Tibial artery (tissue), 4 donors: ENCODE results near the gene CYLD.

Source experiments
- DNase-seq, 2 donors: peaks; one replicate each; pipeline ENCODE4 v3.0.0-alpha.2; 2019
- H3K27ac ChIP-seq, 2 donors: fragments of 200-600 bp; sonication (generic) in 1 of 2; 1 replicate in 1 of 2; 2 replicates in 1 of 2; pipeline ENCODE4 v1.5.1; 2018 to 2019; ENCODE audit warnings: mild to moderate bottlenecking in 1 of 2
- H3K27me3 ChIP-seq, 2 donors: fragments of 200-600 bp; sonication (generic) in 1 of 2; one replicate each; pipeline versions ENCODE4 v1.5.1 to v1.6.0; 2016 to 2019
- H3K36me3 ChIP-seq, 3 donors: fragments of 200-600 bp; sonication (generic) in 2 of 3; one replicate each; pipeline ENCODE4 v1.5.1; 2016 to 2019; ENCODE audit warnings: mild to moderate bottlenecking in 2 of 3
- H3K4me1 ChIP-seq, 4 donors: fragments of 200-600 bp; sonication (generic) in 2 of 4; 1 replicate in 3 of 4; 2 replicates in 1 of 4; pipeline ENCODE4 v1.5.1; 2016 to 2019
- H3K4me3 ChIP-seq, 2 donors: fragments of 200-600 bp; sonication (generic) in 1 of 2; 1 replicate in 1 of 2; 2 replicates in 1 of 2; pipeline ENCODE4 v1.5.1; 2018 to 2019; ENCODE audit warnings: mild to moderate bottlenecking in 2 of 2
- H3K9me3 ChIP-seq, 3 donors: fragments of 200-600 bp; sonication (generic) in 1 of 3; one replicate each; pipeline ENCODE4 v1.5.1; 2016 to 2019
- CTCF ChIP-seq, 2 experiments: fragments of 200-600 bp in 1 of 2; fragments of 450-650 bp in 1 of 2; IDR thresholded peaks; one replicate each; pipeline ENCODE4 v1.5.1; 2017 to 2019; ENCODE audit warnings: antibody characterized with exemption in 2 of 2, mild to moderate bottlenecking in 1 of 2, moderate library complexity in 1 of 2
- intact Hi-C: fragments of 100-400 bp; cut with DNase I; formaldehyde crosslinking; loops from one replicate; pipeline ENCODE4 v1.15.0; 2023; ENCODE audit warnings: low total_unique reads

Gene CYLD

GRCh38 chr16:50741225-50741780 is 583 bp upstream of the CYLD start:
- no peaks in the 10 kb centered on the region for H3K36me3 ChIP-seq
- intact Hi-C loops = loop anchor here (5.0 to 10.0 kb wide), 5 partner anchors 47 to 887 kb away; partner anchors contain the start of genes BRD7, NKD1, NOD2 and ZNF423
- H3K4me1 ChIP-seq = peaks cover 0 to 42% (median 27%) of the 10 kb centered on the region in 4 donors
- no peaks in the 10 kb centered on the region for H3K27me3 ChIP-seq
- TF ChIP-seq CTCF (IDR thresholded peaks at IDR 0.05) = no peak
- peak overlapping the region; percentile 82 to 90 for H3K4me3 ChIP-seq
- H3K9me3 ChIP-seq = no peaks in the 10 kb centered on the region
- peak overlapping the region; percentile 65 to 71 for H3K27ac ChIP-seq
- peak; percentile 30 to 70 for DNase-seq

- Histone ChIP-seq H3K9me3 (no peaks in the 10 kb centered on the region), H3K36me3 (no peaks in the 10 kb centered on the region), H3K27me3 (no peaks in the 10 kb centered on the region), H3K27ac (peak overlapping the region; percentile 89), H3K4me3 (peak overlapping the region; percentile 82 to 90), H3K4me1 (peaks cover 0 to 54% (median 30%) of the 10 kb centered on the region in 4 donors)
- peak; percentile 31 to 68 for DNase-seq
- intact Hi-C loops = loop anchor here (5.0 to 10.0 kb wide), 5 partner anchors 48 to 888 kb away; partner anchors contain the start of genes BRD7, NKD1, NOD2 and ZNF423
- no peak for TF ChIP-seq CTCF (IDR thresholded peaks at IDR 0.05)
Measured at GRCh38 chr16:50742576-50743200, 802 bp downstream of the CYLD start.

GRCh38 chr16:50743581-50744225 is 1.8 kb downstream of the CYLD start:
- Histone ChIP-seq H3K4me1 (peaks cover 0 to 58% (median 31%) of the 10 kb centered on the region in 4 donors), H3K4me3 (no peak overlapping the region), H3K27ac (peak overlapping the region in 1 of 2 donors; percentile 89)

GRCh38 chr16:50744881-50745280 is 3.0 kb downstream of the CYLD start:
- peaks cover 0 to 4% (median 3%) of the 10 kb centered on the region in 3 donors for H3K36me3 ChIP-seq
- no peak overlapping the region for H3K4me3 ChIP-seq
- H3K4me1 ChIP-seq = peaks cover 0 to 66% (median 33%) of the 10 kb centered on the region in 4 donors
- TF ChIP-seq CTCF (IDR thresholded peaks at IDR 0.05) = no peak
- DNase-seq = no peak
- no peaks in the 10 kb centered on the region for H3K9me3 ChIP-seq
- H3K27ac ChIP-seq = no peak overlapping the region
- no peaks in the 10 kb centered on the region for H3K27me3 ChIP-seq
- intact Hi-C loops = loop anchor here (5.0 to 10.0 kb wide), 5 partner anchors 50 to 890 kb away; partner anchors contain the start of genes BRD7, NKD1, NOD2 and ZNF423

More at GRCh38 chr16:50743581-50744225, 1.8 kb downstream of the CYLD start:
- no peak for TF ChIP-seq CTCF (IDR thresholded peaks at IDR 0.05)
- H3K27me3 ChIP-seq = no peaks in the 10 kb centered on the region
- no peak for DNase-seq
- H3K36me3 ChIP-seq = no peaks in the 10 kb centered on the region
- intact Hi-C loops = loop anchor here (5.0 to 10.0 kb wide), 5 partner anchors 49 to 889 kb away; partner anchors contain the start of genes BRD7, NKD1, NOD2 and ZNF423
- no peaks in the 10 kb centered on the region for H3K9me3 ChIP-seq

- intact Hi-C loops = loop anchor here (10.0 kb wide), 4 partner anchors 51 to 891 kb away; partner anchors contain the start of genes BRD7, NOD2 and ZNF423
Measured at GRCh38 chr16:50745940-50746339, 4.1 kb downstream of the CYLD start.

More at GRCh38 chr16:50745940-50746339, 4.1 kb downstream of the CYLD start:
- Histone ChIP-seq H3K4me1 (peaks cover 0 to 68% (median 34%) of the 10 kb centered on the region in 4 donors), H3K27ac (no peak overlapping the region), H3K9me3 (no peaks in the 10 kb centered on the region), H3K27me3 (no peaks in the 10 kb centered on the region), H3K4me3 (no peak overlapping the region), H3K36me3 (peaks cover 0 to 6% (median 5%) of the 10 kb centered on the region in 3 donors)
- no peak for DNase-seq
- no peak for TF ChIP-seq CTCF (IDR thresholded peaks at IDR 0.05)
